B cell (primary cell): ENCODE data around the gene AP3D1. TPM values are rescaled to one million over a fixed set of nuclear protein-coding genes. Genes with fewer than 3 reads are reported as not detected.
A peak's percentile ranks its signal among the peaks of the same experiment; 100 is the strongest.

Source experiments
- ATAC-seq: fragments of 200-7000 bp; cut with Tn5 transposase; one replicate; pipeline ENCODE4 v1.10.0; 2021; ENCODE audit warnings: low read depth, mild to moderate bottlenecking, moderate number of reproducible peaks, moderate library complexity
- CTCF ChIA-PET: fragments of 350-600 bp; sonication (Branson Sonifier 250); formaldehyde crosslinking; loops from one replicate; lab custom pipeline; 2021; ENCODE audit warnings: antibody characterized with exemption, inconsistent platforms; lab: Charles Lee
- POLR2A ChIA-PET: fragments of 350-600 bp; sonication (Branson Sonifier 250); formaldehyde crosslinking; loops from one replicate; lab custom pipeline; 2021; ENCODE audit warnings: antibody characterized with exemption; lab: Charles Lee
- DNase-seq: peaks from one replicate; pipeline ENCODE4 v3.0.0; 2013
- H2AFZ ChIP-seq: 2 replicates; pipeline ENCODE4 v1.6.1; 2012; ENCODE audit warnings: mild to moderate bottlenecking, low read depth, low read length; ENCODE audit not compliant: insufficient read depth, poor library complexity, severe bottlenecking
- H3K27ac ChIP-seq, 2 donors: 1 replicate in 1 of 2; 2 replicates in 1 of 2; pipeline ENCODE4 v1.5.1; 2012 to 2013; ENCODE audit warnings: low read length in 2 of 2, mild to moderate bottlenecking in 2 of 2, moderate library complexity in 1 of 2
- H3K27me3 ChIP-seq, 4 experiments: fragments of 200-600 bp in 1 of 4; sonication (generic) in 1 of 4; replicated peaks in 1 of 4; 1 replicate in 2 of 4; 2 replicates in 2 of 4; pipeline versions ENCODE4 v1.6.1 to v1.7.0; 2013 to 2016; ENCODE audit warnings: low read length in 3 of 4, mild to moderate bottlenecking in 2 of 4, mixed read lengths in 1 of 4, moderate library complexity in 1 of 4; ENCODE audit not compliant: insufficient read depth in 4 of 4, control insufficient read depth in 3 of 4; ENCODE audit errors: control extremely low read depth in 1 of 4
- H3K36me3 ChIP-seq, 2 experiments: replicated peaks in 1 of 2; 1 replicate in 1 of 2; 2 replicates in 1 of 2; pipeline versions ENCODE4 v1.6.1 to v1.7.1; 2013; ENCODE audit warnings: low read length in 1 of 2; ENCODE audit not compliant: insufficient read depth in 2 of 2, control insufficient read depth in 1 of 2; ENCODE audit errors: control extremely low read depth in 1 of 2, extremely low read depth in 1 of 2
- H3K4me1 ChIP-seq, 2 donors: fragments of 200-600 bp in 1 of 2; sonication (generic) in 1 of 2; 1 replicate in 1 of 2; 2 replicates in 1 of 2; pipeline versions ENCODE4 v1.5.1 to v1.6.1; 2013 to 2017; ENCODE audit warnings: low read length in 2 of 2; ENCODE audit not compliant: control insufficient read depth in 2 of 2, insufficient read depth in 2 of 2
- H3K4me2 ChIP-seq: replicated peaks from 2 replicates; pipeline ENCODE3; 2012; ENCODE audit warnings: mild to moderate bottlenecking, low read depth, low read length; ENCODE audit not compliant: poor library complexity, severe bottlenecking
- H3K4me3 ChIP-seq, 5 experiments: fragments of 200-600 bp in 1 of 5; sonication (generic) in 1 of 5; 1 replicate in 3 of 5; 2 replicates in 2 of 5; pipeline versions ENCODE4 v1.5.1 to v1.7.0; 2011 to 2016; ENCODE audit warnings: low read length in 4 of 5, mild to moderate bottlenecking in 4 of 5, low read depth in 2 of 5, control low read depth in 1 of 5, moderate library complexity in 1 of 5; ENCODE audit not compliant: insufficient read depth in 1 of 5; ENCODE audit errors: control extremely low read depth in 1 of 5, extremely low read depth in 1 of 5
- H3K79me2 ChIP-seq: fragments of 200-600 bp; sonication (generic); one replicate; pipeline ENCODE4 v1.6.0; 2016; ENCODE audit warnings: low read length; ENCODE audit not compliant: control insufficient read depth, insufficient read depth
- H3K9ac ChIP-seq: fragments of 200-600 bp; sonication (generic); 2 replicates; pipeline ENCODE4 v1.6.1; 2017; ENCODE audit warnings: mild to moderate bottlenecking, low read length, moderate library complexity
- H3K9me3 ChIP-seq, 3 donors: one replicate each; pipeline versions ENCODE4 v1.6.1 to v1.7.1; 2013; ENCODE audit warnings: low read length in 2 of 3; ENCODE audit not compliant: control insufficient read depth in 2 of 3, insufficient read depth in 1 of 3; ENCODE audit errors: control extremely low read depth in 1 of 3
- H4K20me1 ChIP-seq: 2 replicates; pipeline ENCODE4 v1.6.0; 2012; ENCODE audit warnings: mild to moderate bottlenecking, low read length; ENCODE audit not compliant: insufficient read depth, control insufficient read depth, poor library complexity, severe bottlenecking
- H3K27ac Mint-ChIP-seq: one replicate; pipeline ENCODE4 v1.8.0; 2021; ENCODE audit warnings: mixed read lengths
- H3K27me3 Mint-ChIP-seq: one replicate; pipeline ENCODE4 v1.8.0; 2021; ENCODE audit warnings: mixed read lengths
- H3K4me1 Mint-ChIP-seq: one replicate; pipeline ENCODE4 v1.8.0; 2021; ENCODE audit warnings: mixed read lengths
- H3K4me3 Mint-ChIP-seq: one replicate; pipeline ENCODE4 v1.8.0; 2021; ENCODE audit warnings: mixed read lengths
- H3K9me3 Mint-ChIP-seq: one replicate; pipeline ENCODE4 v1.8.0; 2022; ENCODE audit warnings: mixed read lengths; ENCODE audit not compliant: insufficient read depth
- EZH2 ChIP-seq: IDR thresholded peaks from 2 replicates; pipeline ENCODE4 v1.6.1; 2012; ENCODE audit warnings: borderline replicate concordance, low read depth, mild to moderate bottlenecking, moderate library complexity, low read length; ENCODE audit not compliant: insufficient read depth, poor library complexity, severe bottlenecking
- WGBS: methylation state at CpG from one replicate; pipeline ENCODE4 v1.1.5; 2013; ENCODE audit warnings: missing lambda C conversion rate; ENCODE audit not compliant: insufficient coverage; 5-methylcytosine and 5-hydroxymethylcytosine counted together
- intact Hi-C: fragments of 100-400 bp; cut with micrococcal nuclease; formaldehyde crosslinking; loops from one replicate; pipeline ENCODE4 v1.10.0; 2022
- polyA plus RNA-seq: library from polyadenylated mRNA; depleted of rRNA; stranded (reverse); fragments of >200 nt; gene quantifications from 2 replicates; pipeline ENCODE4 v1.2.3, GENCODE V29; 2012
- total RNA-seq, 2 donors: library from RNA; stranded (reverse); fragments of 120-200 nt in 1 of 2; gene quantifications; 1 replicate in 1 of 2; 2 replicates in 1 of 2; pipeline versions ENCODE4 v1.2.3 to v1.2.4, GENCODE V29; 2013 to 2022
- TF ChIP-seq, protein P1 (sequence below): fragments of 200-600 bp; IDR thresholded peaks from one replicate; pipeline ENCODE4 v1.8.0; 2022; ENCODE audit warnings: antibody characterized with exemption, mild to moderate bottlenecking

The AP3D1 gene
- total and polyA plus RNA-seq, 2 donors (not counting 1 experiment from before 2014, with no cell fraction given) = 96.4 to 114 TPM

DNA sequence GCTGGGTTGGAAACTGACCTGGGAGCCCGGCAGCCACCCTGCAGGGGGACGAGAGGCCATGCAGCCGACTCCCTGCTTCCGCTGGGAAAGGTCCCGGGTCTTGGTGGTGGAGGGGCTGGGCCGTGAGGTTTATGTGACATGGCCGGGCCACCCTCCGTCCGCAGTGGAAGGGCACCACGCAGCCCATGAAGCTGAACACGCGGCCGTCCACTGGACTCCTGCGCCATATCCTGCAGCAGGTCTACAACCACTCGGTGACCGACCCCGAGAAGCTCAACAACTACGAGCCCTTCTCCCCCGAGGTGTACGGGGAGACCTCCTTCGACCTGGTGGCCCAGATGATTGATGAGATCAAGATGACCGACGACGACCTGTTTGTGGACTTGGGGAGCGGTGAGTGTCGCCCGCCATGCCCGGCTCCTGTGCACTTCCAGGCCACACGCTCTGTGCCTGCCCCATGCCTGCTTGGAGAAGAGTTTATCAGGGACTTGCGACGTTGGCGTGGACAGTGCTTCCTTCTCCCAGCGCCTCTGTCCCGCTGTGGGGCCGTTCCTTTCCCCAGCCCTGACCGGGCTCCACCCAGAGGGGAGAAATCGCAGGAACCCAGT, 39.6 kb upstream of the AP3D1 start:
- no peak for ATAC-seq
- CTCF ChIA-PET = no interaction called here
- peaks cover 0 to 74% of the 10 kb centered on the region in 2 experiments for H3K36me3 ChIP-seq

DNA sequence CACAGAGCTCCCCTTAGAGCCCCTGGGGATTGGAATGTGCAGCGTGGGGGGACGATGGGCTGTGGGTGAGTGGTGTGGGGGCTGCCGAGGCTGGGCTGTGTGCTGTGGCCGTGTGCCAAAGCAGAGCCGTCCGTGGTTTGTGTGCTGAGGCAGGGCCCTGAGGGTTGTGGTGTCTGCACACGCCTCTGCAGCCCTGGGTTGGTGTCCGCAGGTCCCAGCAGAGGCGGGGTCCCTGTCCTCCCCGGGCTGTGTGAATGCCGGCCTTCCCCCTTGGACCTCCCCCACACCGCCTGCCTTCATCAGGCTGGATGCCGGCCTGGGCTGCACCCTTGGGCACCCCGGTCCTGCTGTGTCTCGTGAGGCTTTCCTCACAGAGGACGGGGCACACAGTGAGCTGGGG, 38.5 kb upstream of the AP3D1 start:
- no peak for DNase-seq
- Histone ChIP-seq H3K4me1 (peaks cover 17 to 26% of the 10 kb centered on the region in 2 donors), H4K20me1 (peaks cover 90% of the 10 kb centered on the region), H3K4me2 (no peak overlapping the region), H3K27ac (no peak overlapping the region), H3K79me2 (peaks cover 96% of the 10 kb centered on the region), H3K9me3 (peaks cover 0 to 12% (median 0%) of the 10 kb centered on the region in 3 donors), H3K27me3 (no peaks in the 10 kb centered on the region), H2AFZ (no peak overlapping the region), H3K9ac (no peak overlapping the region), H3K4me3 (no peak overlapping the region), H3K36me3 (peaks cover 0 to 67% of the 10 kb centered on the region in 2 experiments)
- WGBS = 94% methylated on average over 13 of the region's 16 CpGs
- ChIA-PET POLR2A (interaction anchor here (0.5 kb wide), 1 partner anchor 34 kb away, joined by 3 read pairs; no protein-coding TSS in a partner anchor), CTCF (no interaction called here)
- H3K27ac Mint-ChIP-seq = no peak overlapping the region
- peaks cover 29% of the 10 kb centered on the region for H3K4me1 Mint-ChIP-seq
- no peaks in the 10 kb centered on the region for H3K27me3 Mint-ChIP-seq
- no peaks in the 10 kb centered on the region for H3K9me3 Mint-ChIP-seq
- no peak overlapping the region for H3K4me3 Mint-ChIP-seq
- TF ChIP-seq, protein P1, sequence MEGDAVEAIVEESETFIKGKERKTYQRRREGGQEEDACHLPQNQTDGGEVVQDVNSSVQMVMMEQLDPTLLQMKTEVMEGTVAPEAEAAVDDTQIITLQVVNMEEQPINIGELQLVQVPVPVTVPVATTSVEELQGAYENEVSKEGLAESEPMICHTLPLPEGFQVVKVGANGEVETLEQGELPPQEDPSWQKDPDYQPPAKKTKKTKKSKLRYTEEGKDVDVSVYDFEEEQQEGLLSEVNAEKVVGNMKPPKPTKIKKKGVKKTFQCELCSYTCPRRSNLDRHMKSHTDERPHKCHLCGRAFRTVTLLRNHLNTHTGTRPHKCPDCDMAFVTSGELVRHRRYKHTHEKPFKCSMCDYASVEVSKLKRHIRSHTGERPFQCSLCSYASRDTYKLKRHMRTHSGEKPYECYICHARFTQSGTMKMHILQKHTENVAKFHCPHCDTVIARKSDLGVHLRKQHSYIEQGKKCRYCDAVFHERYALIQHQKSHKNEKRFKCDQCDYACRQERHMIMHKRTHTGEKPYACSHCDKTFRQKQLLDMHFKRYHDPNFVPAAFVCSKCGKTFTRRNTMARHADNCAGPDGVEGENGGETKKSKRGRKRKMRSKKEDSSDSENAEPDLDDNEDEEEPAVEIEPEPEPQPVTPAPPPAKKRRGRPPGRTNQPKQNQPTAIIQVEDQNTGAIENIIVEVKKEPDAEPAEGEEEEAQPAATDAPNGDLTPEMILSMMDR = no peak
- no peak for TF ChIP-seq EZH2
- intact Hi-C loops = no loop called here
- ATAC-seq = no peak

More for the DNA sequence above, 39.6 kb upstream of the AP3D1 start:
- TF ChIP-seq EZH2 = no peak
- TF ChIP-seq, protein P1 = no peak
- no peak overlapping the region for H3K9ac ChIP-seq
- peaks cover 96% of the 10 kb centered on the region for H3K79me2 ChIP-seq
- H3K4me3 ChIP-seq = no peak overlapping the region
- H3K4me2 ChIP-seq = no peak overlapping the region
- H3K27ac ChIP-seq = no peak overlapping the region
- Mint-ChIP-seq H3K4me3 (no peak overlapping the region), H3K4me1 (peaks cover 21% of the 10 kb centered on the region), H3K27me3 (no peaks in the 10 kb centered on the region), H3K9me3 (no peaks in the 10 kb centered on the region), H3K27ac (peak overlapping the region; percentile 10)
- peaks cover 0 to 12% (median 0%) of the 10 kb centered on the region in 3 donors for H3K9me3 ChIP-seq
- peaks cover 17 to 26% of the 10 kb centered on the region in 2 donors for H3K4me1 ChIP-seq
- no peak for DNase-seq
- intact Hi-C loops = no loop called here
- WGBS = 97% methylated on average over 31 of the region's 37 CpGs
- peaks cover 90% of the 10 kb centered on the region for H4K20me1 ChIP-seq
- no peaks in the 10 kb centered on the region for H3K27me3 ChIP-seq
- POLR2A ChIA-PET = no interaction called here
- no peak overlapping the region for H2AFZ ChIP-seq
